ENCODE results near the gene DCDC2.
"Not testable (repeated sequence)": the region's sequence is repeated elsewhere in the genome, so short reads cannot be mapped to it uniquely, and the experiment has no call there.

DCDC2 gene

GRCh38 chr6:24274441-24275083 lies 83.3 kb downstream of the DCDC2 start:
- H3K4me3 ChIP-seq (ENCODE audit: low read length), result no peak overlapping the region
- no peak for DNase-seq (ENCODE audit: low read depth)
- TF ChIP-seq CTCF (conservative IDR thresholded peaks at IDR 0.05; ENCODE audit: low read depth, low read length), result peak; percentile 68

GRCh38 chr6:24273096-24273870 lies 84.6 kb downstream of the DCDC2 start:
- DNase-seq (ENCODE audit: low read depth), result no peak
- no peak overlapping the region for H3K4me3 ChIP-seq (ENCODE audit: low read length)
- no peak for TF ChIP-seq CTCF (conservative IDR thresholded peaks at IDR 0.05; ENCODE audit: low read depth, low read length)

- TF ChIP-seq CTCF (conservative IDR thresholded peaks at IDR 0.05; ENCODE audit: low read depth, low read length), result no peak
- DNase-seq (ENCODE audit: low read depth), result no peak
- no peak overlapping the region for H3K4me3 ChIP-seq (ENCODE audit: low read length)
Observed at GRCh38 chr6:24272553-24272952, 85.3 kb downstream of the DCDC2 start.

- TF ChIP-seq CTCF (conservative IDR thresholded peaks at IDR 0.05; ENCODE audit: low read depth, low read length), result no peak
- no peak for DNase-seq (ENCODE audit: low read depth)
- no peak overlapping the region for H3K4me3 ChIP-seq (ENCODE audit: low read length)
Observed at GRCh38 chr6:24272148-24272547, 85.7 kb downstream of the DCDC2 start.

GRCh38 chr6:24270011-24270410 lies 87.8 kb downstream of the DCDC2 start:
- no peak for TF ChIP-seq CTCF (conservative IDR thresholded peaks at IDR 0.05; ENCODE audit: low read depth, low read length)
- no peak for DNase-seq (ENCODE audit: low read depth)
- H3K4me3 ChIP-seq (ENCODE audit: low read length), result no peak overlapping the region

GRCh38 chr6:24258214-24258613 lies 99.6 kb downstream of the DCDC2 start:
- H3K4me3 ChIP-seq (ENCODE audit: low read length), result not testable (repeated sequence)

GRCh38 chr6:24257282-24257681 lies 100.6 kb downstream of the DCDC2 start:
- no peak for DNase-seq (ENCODE audit: low read depth)
- TF ChIP-seq CTCF (conservative IDR thresholded peaks at IDR 0.05; ENCODE audit: low read depth, low read length), result peak; percentile 11
- H3K4me3 ChIP-seq (ENCODE audit: low read length), result no peak overlapping the region

More at GRCh38 chr6:24258214-24258613, 99.6 kb downstream of the DCDC2 start:
- DNase-seq (ENCODE audit: low read depth), result not testable (repeated sequence)
